Stimulated activated effector memory CD8-positive, alpha-beta T cell treated with anti-CD3 and anti-CD28 coated beads, Interleukin-12 subunit alpha, Interleukin-12 subunit beta, amount 100 ng/mL, for 72 hours (primary cell): ENCODE measurements around the gene TTC9B.

ENCODE experiments used
- ATAC-seq: fragments of 150-1000 bp; cut with Tn5 transposase; 2 replicates; pipeline ENCODE4 v1.10.0; 2021
- DNase-seq, 2 donors: peaks; one replicate each; pipeline ENCODE4 v3.0.0; 2021 to 2022; ENCODE audit warnings: low spot score in 2 of 2
- H3K27ac Mint-ChIP-seq: one replicate; pipeline ENCODE4 v1.8.0; 2022; ENCODE audit warnings: mild to moderate bottlenecking, mixed read lengths
- H3K36me3 Mint-ChIP-seq: one replicate; pipeline ENCODE4 v1.8.0; 2022; ENCODE audit warnings: mild to moderate bottlenecking, mixed read lengths
- H3K4me1 Mint-ChIP-seq: one replicate; pipeline ENCODE4 v1.8.0; 2022; ENCODE audit warnings: mixed read lengths
- H3K4me3 Mint-ChIP-seq: one replicate; pipeline ENCODE4 v1.8.0; 2022; ENCODE audit warnings: mild to moderate bottlenecking, mixed read lengths
- H3K9me3 Mint-ChIP-seq: one replicate; pipeline ENCODE4 v1.8.0; 2022; ENCODE audit warnings: mixed read lengths

TTC9B gene

GRCh38 chr19:40254714-40255418 lies 36.7 kb upstream of the TTC9B start:
- Mint-ChIP-seq H3K4me3 (no peak overlapping the region), H3K27ac (peak overlapping the region; percentile 73), H3K4me1 (peaks cover 43% of the 10 kb centered on the region), H3K36me3 (peaks cover 55% of the 10 kb centered on the region), H3K9me3 (no peaks in the 10 kb centered on the region)
- ATAC-seq (no peak), DNase-seq (no peak)

- H3K4me1 Mint-ChIP-seq: peaks cover 37% of the 10 kb centered on the region
- DNase-seq (no peak), ATAC-seq (no peak)
- H3K9me3 Mint-ChIP-seq: no peaks in the 10 kb centered on the region
- H3K36me3 Mint-ChIP-seq: peaks cover 59% of the 10 kb centered on the region
- H3K4me3 Mint-ChIP-seq: no peak overlapping the region
- H3K27ac Mint-ChIP-seq: no peak overlapping the region
Measured at GRCh38 chr19:40253611-40254092, 35.5 kb upstream of the TTC9B start.

DNA sequence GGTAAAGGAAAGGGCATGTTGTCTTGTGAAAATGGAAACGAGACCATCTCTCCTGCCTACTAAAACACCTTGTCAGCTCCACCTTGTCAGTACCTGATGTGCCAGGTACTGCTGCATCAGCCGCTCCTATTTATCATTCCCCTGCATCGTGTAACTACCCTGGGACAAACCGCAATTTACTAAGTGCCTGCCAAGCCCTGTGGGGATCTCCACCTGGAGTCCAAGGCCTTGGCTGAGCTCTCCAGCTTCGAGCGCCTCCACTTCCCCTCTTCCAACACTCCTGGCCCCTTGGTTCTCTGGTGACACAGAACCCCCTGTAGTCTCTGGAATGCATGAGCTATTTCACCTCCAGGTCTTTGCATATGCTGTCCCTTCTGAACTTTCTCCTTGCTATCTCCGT lies 34.2 kb upstream of the TTC9B start:
- Mint-ChIP-seq H3K36me3 (peaks cover 59% of the 10 kb centered on the region), H3K4me3 (no peak overlapping the region), H3K27ac (no peak overlapping the region), H3K9me3 (no peaks in the 10 kb centered on the region), H3K4me1 (peaks cover 44% of the 10 kb centered on the region)
- ATAC-seq (no peak), DNase-seq (no peak)

DNA sequence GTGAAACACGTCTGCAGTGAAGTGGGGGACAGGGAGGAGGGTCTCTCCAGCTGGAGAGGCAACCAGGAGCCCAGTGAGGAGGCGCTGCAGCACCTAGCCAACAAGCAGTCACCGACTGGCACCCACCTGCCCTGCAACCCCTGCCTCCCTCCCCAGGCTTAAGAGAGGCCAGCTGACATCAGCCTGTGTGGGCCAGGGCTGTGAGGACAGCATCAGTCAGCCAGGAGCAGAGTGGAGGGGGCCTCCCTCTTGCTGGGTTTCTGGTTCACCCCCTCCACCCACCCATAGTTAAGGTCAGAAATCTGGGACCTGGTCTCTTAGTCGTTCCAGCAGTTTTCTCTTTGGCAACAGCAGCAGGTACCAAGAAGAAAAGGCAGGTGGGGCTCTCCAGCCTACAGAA lies 33.8 kb upstream of the TTC9B start:
- Mint-ChIP-seq H3K27ac (no peak overlapping the region), H3K36me3 (peaks cover 59% of the 10 kb centered on the region)
- no peak for ATAC-seq

DNA sequence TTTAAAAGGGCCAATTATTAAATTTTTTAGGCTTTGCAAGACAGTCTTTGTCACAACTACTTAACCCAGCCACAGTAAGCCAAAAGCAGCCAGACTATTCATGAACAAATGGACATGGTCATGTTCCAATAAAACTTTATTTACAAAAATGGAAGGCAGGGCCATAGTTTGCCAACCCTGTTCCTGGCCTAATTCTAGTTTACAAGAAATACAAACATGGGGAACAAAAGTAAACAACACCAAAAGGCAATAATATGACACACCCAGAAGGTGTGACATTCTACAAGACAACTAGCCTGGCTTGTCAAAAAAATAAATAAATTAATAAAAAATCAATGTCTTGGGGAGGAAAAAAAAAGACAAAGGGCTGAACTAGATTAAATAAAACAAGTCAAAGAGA lies 33.1 kb upstream of the TTC9B start:
- H3K36me3 Mint-ChIP-seq: peaks cover 60% of the 10 kb centered on the region
- DNase-seq: no peak
- H3K9me3 Mint-ChIP-seq: no peaks in the 10 kb centered on the region
- ATAC-seq: no peak
- H3K4me1 Mint-ChIP-seq: peaks cover 40% of the 10 kb centered on the region
- H3K27ac Mint-ChIP-seq: no peak overlapping the region
- H3K4me3 Mint-ChIP-seq: no peak overlapping the region

More for the DNA sequence above, 33.8 kb upstream of the TTC9B start:
- no peak overlapping the region for H3K4me3 Mint-ChIP-seq
- peaks cover 42% of the 10 kb centered on the region for H3K4me1 Mint-ChIP-seq
- DNase-seq: no peak
- H3K9me3 Mint-ChIP-seq: no peaks in the 10 kb centered on the region

DNA sequence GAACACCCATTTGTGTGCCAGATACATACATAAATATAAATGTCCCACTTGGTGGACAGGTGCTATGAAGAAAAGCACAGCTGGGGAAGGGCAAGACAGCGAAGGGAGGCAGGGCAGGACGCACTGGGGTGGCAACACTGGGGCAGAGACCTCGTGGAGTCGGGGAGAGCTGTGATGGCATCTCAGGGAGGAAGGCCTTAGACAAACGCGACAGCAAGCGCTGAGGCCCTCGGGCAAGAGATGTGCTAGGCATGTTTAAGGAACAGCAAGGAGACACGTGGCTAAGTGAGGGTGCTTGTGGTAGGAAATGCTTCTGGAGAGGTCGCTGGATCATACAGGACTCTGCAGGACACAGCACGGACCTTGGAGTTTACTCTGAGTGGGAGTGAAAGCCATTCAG lies 31.6 kb upstream of the TTC9B start:
- peaks cover 26% of the 10 kb centered on the region for H3K4me1 Mint-ChIP-seq
- H3K36me3 Mint-ChIP-seq: peaks cover 47% of the 10 kb centered on the region
- ATAC-seq: no peak
- peak overlapping the region; percentile 50 for H3K27ac Mint-ChIP-seq
- no peaks in the 10 kb centered on the region for H3K9me3 Mint-ChIP-seq
- no peak for DNase-seq
- H3K4me3 Mint-ChIP-seq: no peak overlapping the region

GRCh38 chr19:40249201-40249600 lies 31.0 kb upstream of the TTC9B start:
- DNase-seq (no peak), ATAC-seq (no peak)
- peaks cover 25% of the 10 kb centered on the region for H3K4me1 Mint-ChIP-seq
- no peak overlapping the region for H3K4me3 Mint-ChIP-seq
- no peaks in the 10 kb centered on the region for H3K9me3 Mint-ChIP-seq
- peaks cover 42% of the 10 kb centered on the region for H3K36me3 Mint-ChIP-seq
- no peak overlapping the region for H3K27ac Mint-ChIP-seq

GRCh38 chr19:40247735-40248262 lies 29.6 kb upstream of the TTC9B start:
- H3K9me3 Mint-ChIP-seq: no peaks in the 10 kb centered on the region
- H3K4me3 Mint-ChIP-seq: no peak overlapping the region
- no peak for ATAC-seq
- H3K4me1 Mint-ChIP-seq: peaks cover 24% of the 10 kb centered on the region
- peaks cover 36% of the 10 kb centered on the region for H3K36me3 Mint-ChIP-seq
- no peak for DNase-seq
- peak overlapping the region; percentile 89 for H3K27ac Mint-ChIP-seq

DNA sequence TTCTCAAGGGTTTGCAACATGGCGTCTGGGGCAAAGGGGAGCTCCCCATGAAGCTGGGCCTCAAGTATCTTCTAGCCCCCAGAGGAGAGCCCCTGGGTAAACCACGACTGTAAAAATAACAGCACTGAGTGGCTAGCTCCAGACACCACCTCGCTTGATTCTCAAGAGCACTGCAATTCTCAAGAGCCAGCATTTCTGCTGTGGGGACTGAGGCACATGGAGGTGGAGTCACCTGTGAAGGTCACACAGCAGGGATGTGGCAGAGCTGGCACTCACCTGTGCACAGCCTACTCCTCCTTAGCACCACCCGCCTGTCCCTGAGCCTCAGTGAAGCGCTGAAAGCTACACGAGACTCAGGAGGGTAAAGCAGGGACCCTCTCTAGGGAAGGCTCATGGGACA lies 29.0 kb upstream of the TTC9B start:
- no peaks in the 10 kb centered on the region for H3K9me3 Mint-ChIP-seq
- H3K36me3 Mint-ChIP-seq: peaks cover 43% of the 10 kb centered on the region
- no peak for ATAC-seq
- no peak overlapping the region for H3K27ac Mint-ChIP-seq
- no peak overlapping the region for H3K4me3 Mint-ChIP-seq
- H3K4me1 Mint-ChIP-seq: peaks cover 18% of the 10 kb centered on the region
- DNase-seq: no peak

GRCh38 chr19:40246292-40247073 lies 28.3 kb upstream of the TTC9B start:
- H3K36me3 Mint-ChIP-seq: peaks cover 47% of the 10 kb centered on the region
- no peaks in the 10 kb centered on the region for H3K9me3 Mint-ChIP-seq
- no peak overlapping the region for H3K27ac Mint-ChIP-seq
- peaks cover 21% of the 10 kb centered on the region for H3K4me1 Mint-ChIP-seq
- ATAC-seq (no peak), DNase-seq (no peak)
- H3K4me3 Mint-ChIP-seq: no peak overlapping the region

DNA sequence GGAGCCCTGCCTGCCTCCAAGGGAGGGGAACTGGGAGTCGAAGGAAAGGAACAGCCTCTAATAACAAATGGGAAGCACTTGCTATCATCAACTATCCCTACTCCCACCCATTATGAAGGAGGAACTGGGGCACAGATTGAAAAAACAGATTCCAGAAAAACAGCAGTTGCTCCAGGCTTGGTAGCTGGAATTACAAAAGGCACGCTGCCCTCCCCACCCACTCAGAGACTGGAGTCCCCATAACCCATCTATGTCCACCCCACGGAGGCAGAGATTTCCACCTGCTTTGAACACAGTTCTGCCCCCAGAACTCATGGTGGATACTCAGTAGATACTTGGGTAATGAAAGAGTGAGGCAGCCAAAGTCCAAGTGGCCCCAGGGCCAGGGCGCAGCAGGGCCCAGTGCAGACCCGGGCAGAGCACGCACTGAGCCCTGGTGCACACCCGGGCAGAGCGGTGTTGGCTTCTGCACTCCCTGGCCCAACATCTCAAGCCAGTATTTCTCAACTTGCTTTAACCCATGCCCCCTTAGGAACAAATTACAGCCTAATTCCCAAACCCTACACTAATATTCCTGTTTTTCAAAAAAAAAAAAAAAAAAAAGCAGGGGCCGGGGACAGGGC lies 27.4 kb upstream of the TTC9B start:
- Mint-ChIP-seq H3K4me3 (no peak overlapping the region), H3K4me1 (peaks cover 21% of the 10 kb centered on the region), H3K36me3 (peaks cover 47% of the 10 kb centered on the region), H3K9me3 (no peaks in the 10 kb centered on the region), H3K27ac (no peak overlapping the region)
- ATAC-seq (no peak), DNase-seq (no peak)

- Mint-ChIP-seq H3K36me3 (peaks cover 47% of the 10 kb centered on the region), H3K4me1 (peaks cover 19% of the 10 kb centered on the region), H3K4me3 (no peak overlapping the region), H3K27ac (no peak overlapping the region), H3K9me3 (no peaks in the 10 kb centered on the region)
- no peak for ATAC-seq
- no peak for DNase-seq
Measured at GRCh38 chr19:40244579-40245317, 26.6 kb upstream of the TTC9B start.

DNA sequence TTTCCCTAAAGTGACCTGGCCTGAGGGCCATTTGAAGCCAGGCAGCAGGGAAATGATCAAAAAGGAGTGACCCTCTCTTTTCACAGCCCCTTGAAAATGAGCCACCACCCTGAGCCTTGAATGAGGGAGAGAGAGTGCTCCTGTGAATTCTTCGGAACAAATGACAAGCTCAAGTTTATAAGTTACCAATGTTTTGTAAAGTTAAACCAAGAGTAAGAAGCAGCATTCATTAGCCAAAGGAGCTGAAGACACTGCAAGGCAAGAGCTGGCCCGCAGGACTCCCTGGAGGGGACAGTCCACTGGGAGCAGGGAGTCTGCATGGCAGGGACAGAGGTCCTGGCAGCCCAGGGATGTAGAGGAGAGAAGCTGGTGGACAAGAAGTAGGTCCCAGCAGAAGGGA lies 25.0 kb upstream of the TTC9B start:
- H3K27ac Mint-ChIP-seq: no peak overlapping the region
- ATAC-seq: no peak
- peaks cover 56% of the 10 kb centered on the region for H3K36me3 Mint-ChIP-seq
- no peaks in the 10 kb centered on the region for H3K9me3 Mint-ChIP-seq
- DNase-seq: no peak
- peaks cover 10% of the 10 kb centered on the region for H3K4me1 Mint-ChIP-seq
- H3K4me3 Mint-ChIP-seq: no peak overlapping the region

GRCh38 chr19:40242480-40242879 lies 24.3 kb upstream of the TTC9B start:
- H3K27ac Mint-ChIP-seq: no peak overlapping the region
- DNase-seq: no peak
- peaks cover 63% of the 10 kb centered on the region for H3K36me3 Mint-ChIP-seq

GRCh38 chr19:40241809-40242384 lies 23.7 kb upstream of the TTC9B start:
- H3K9me3 Mint-ChIP-seq: no peaks in the 10 kb centered on the region
- peaks cover 69% of the 10 kb centered on the region for H3K36me3 Mint-ChIP-seq
- H3K4me1 Mint-ChIP-seq: peaks cover 4% of the 10 kb centered on the region
- H3K4me3 Mint-ChIP-seq: no peak overlapping the region
- H3K27ac Mint-ChIP-seq: no peak overlapping the region
- ATAC-seq (no peak), DNase-seq (no peak)

More at GRCh38 chr19:40242480-40242879, 24.3 kb upstream of the TTC9B start:
- no peak overlapping the region for H3K4me3 Mint-ChIP-seq
- H3K4me1 Mint-ChIP-seq: peaks cover 4% of the 10 kb centered on the region
- no peaks in the 10 kb centered on the region for H3K9me3 Mint-ChIP-seq
- ATAC-seq: no peak
